8988T (cell line): ENCODE results near the gene TMEM150B.

ENCODE experiments used
- DNase-seq: peaks from one replicate; pipeline ENCODE4 v3.0.0; 2011

Gene TMEM150B

DNA sequence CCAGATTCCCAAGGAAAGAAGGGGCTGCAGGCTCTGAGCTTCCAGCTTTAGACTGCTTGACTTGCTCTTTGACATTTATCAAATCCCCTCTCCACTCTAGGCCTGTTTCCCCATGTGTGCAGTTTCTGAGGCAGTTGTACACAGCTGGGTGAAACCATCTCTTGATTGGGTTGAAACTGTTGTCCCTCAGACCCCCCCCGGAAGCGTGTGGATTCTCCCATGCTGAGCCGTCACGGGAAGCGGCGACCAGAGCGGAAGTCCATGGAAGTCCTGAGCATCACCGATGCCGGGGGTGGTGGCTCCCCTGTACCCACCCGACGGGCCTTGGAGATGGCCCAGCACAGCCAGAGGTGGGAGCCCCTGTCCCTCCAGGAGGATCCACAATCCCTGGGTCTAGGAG lies 21.7 kb downstream of the TMEM150B start:
- no peak for DNase-seq

DNA sequence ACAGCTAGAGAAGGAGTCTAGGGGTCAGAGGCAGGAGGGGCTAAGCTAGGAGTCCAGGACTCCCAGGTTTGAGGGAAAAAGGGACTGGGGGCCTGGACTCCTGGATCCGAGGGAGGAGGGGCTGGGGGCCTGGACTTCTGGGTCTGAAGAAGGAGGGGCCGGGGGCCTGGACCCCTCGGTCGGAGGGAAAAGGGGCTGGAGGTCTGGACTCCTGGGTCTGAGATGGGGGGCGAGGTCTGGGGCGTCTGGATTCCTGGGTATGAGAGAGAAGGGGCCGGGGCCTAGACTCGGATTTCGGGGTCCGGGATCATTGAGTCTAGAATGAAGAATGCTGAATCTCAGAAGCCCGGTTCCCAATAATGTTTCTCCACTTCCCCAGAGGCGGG lies 22.8 kb downstream of the TMEM150B start:
- DNase-seq: no peak

DNA sequence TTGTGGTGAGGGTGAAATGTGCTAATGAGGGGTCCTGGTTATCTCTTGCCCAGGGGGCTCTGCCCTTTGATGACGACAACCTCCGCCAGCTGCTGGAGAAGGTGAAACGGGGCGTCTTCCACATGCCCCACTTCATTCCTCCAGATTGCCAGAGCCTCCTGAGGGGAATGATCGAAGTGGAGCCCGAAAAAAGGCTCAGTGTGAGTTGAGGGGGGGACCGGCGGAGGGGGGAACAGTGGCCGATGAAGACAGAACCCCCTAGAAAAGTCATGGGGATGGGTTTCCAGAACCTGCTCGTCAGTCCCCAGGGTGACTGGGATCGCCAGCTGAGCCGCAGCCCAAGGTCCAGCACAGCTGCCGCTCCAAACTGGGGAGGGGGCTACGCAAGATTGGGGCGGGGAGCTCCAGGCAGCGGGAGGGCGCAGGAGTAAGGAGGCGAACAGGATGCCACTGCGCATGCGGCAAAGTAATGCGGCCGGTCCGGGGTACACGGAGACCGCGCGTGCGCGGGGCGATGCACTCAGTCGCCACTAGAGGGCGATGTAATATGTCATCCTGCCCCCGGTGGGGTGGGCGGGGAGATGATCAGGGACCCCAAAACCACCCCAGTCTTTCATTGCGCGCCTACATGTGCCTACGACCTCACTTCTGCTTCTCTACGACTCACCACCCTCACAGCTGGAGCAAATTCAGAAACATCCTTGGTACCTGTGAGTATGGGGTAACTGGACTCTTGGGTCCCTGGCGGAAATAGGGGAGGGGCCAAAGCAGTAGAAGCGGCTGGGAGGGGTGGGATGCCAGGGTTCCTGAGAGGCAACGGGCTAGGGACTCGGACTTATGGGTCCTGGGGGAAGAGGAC lies 23.5 kb downstream of the TMEM150B start:
- DNase-seq: peak; percentile 98

DNA sequence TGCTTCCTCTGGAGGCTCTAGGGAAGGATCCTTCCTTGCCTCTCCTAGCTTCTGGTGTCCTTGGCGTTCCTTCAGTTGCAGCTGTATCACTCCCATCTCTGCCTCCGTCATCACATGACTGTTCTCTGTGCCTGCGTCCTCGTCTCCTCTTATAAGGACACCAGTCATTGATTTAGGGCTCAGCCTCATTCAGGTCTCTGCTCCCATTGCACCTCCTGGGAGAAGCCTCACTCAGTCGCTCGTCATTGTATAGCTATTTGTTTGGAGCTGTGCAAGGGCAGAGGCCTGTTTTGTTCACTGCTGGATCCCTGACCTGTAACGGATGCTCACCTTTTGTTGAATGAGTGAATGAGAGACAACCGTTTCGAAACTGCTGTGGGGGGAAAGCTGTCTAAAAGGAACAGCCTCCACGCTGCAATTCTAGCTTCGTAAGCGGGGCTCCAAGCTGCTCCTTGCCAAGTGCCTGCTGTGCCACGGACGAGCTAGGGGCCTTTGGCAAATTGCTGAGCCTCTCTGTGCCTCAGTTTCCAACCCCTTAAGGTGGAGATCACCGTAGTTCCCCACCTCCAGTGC lies 24.2 kb downstream of the TMEM150B start:
- DNase-seq: no peak

DNA sequence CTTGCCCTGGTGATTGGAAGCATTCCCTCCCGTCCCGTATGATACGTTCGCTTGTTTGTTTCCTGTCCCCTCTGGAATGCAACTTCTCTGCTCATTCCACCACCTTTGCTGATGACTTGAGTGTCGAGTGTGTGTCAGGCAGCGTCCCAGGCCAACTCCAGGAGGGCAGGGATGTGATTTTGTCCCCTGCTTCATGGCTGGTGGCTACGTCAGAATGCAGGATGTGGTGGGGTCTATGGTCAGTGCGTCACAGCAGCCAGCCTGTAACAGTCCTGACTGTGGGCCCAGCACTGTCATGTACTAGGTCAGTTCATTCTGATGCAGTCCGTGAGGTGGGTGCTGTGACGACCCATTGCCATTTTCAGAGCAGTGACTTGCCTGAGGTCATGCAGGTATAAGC lies 25.1 kb downstream of the TMEM150B start:
- no peak for DNase-seq

DNA sequence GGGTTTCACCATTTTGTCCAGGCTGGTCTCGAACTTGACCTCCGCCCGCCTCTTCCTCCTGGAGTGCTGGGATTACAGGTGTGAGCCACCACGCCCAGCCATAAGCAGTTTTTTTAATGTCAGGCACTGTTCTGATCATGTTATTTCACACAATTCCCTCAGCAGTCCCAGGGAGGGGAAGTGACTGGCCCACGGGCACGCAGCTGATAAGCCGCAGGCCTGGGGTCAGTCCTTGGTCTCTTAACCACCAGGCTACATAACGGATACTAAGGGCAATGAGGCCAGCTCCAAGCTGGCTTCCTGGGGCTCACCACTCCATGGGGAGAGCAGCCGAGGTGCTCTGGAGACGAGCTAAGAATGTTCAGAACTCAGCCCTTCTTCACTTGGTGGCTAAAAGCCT lies 27.9 kb downstream of the TMEM150B start:
- no peak for DNase-seq

DNA sequence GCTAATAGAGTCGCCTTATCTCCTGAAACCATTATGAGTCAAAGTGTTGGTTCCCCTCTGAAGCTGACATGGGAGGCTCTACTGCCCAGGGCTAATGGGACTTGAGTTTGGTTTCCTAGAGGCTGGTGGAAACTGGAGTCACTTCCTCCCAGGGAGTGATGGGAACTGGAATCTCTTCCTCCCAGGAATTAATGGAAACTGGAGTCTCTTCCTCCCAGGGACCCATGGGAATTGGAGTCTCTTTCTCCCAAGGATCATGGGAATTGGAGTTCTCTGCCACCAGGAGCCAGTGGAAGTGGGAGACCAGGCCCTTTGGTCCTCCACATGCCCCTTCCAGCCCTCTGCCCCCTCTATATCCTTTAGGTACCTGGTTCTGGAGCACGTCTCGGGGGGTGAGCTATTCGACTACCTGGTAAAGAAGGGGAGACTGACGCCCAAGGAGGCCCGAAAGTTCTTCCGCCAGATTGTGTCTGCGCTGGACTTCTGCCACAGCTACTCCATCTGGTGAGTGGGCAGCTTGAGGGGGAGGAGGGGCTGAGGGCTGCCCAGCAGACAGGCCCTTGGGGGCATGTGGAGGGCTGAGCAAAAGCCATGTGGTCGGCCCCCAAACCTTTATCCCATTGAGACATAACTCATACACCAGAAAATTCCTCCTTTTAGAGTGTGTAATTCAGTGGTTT lies 35.9 kb downstream of the TMEM150B start:
- no peak for DNase-seq

DNA sequence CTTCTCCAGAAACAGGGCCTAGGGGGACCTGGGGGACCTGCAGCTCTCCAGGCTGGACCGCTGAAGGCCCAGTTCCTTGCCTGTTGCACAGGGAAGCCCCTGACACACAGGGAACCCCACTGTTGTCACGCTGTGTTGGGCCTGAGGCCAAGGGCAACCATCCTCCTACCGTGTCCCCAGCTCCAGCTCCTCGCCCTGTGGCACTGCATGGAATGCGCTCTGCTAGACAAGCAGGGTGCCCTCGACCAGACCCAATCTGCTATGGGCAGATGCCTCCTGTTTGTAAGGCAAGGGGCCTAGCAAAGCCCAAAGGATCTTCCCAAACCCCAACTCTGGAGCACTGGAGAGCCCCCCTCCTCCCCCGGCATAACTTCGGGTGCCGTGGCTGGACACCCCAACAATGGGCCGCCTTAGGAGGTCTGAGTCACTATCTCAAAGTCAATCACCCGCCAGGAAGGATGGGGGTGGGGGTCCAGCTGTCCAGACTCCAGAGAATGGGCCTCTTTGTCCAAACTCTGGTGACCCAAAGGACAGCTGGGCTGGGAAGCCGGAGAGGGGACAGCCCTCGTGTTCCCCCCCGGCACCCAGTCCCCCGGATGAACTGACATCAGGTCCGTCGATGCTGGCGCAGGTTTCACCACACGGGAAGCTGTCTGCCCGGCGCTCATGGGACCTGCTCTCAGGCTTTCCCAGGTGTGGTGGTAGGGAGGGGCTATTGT lies 37.6 kb downstream of the TMEM150B start:
- DNase-seq: no peak

DNA sequence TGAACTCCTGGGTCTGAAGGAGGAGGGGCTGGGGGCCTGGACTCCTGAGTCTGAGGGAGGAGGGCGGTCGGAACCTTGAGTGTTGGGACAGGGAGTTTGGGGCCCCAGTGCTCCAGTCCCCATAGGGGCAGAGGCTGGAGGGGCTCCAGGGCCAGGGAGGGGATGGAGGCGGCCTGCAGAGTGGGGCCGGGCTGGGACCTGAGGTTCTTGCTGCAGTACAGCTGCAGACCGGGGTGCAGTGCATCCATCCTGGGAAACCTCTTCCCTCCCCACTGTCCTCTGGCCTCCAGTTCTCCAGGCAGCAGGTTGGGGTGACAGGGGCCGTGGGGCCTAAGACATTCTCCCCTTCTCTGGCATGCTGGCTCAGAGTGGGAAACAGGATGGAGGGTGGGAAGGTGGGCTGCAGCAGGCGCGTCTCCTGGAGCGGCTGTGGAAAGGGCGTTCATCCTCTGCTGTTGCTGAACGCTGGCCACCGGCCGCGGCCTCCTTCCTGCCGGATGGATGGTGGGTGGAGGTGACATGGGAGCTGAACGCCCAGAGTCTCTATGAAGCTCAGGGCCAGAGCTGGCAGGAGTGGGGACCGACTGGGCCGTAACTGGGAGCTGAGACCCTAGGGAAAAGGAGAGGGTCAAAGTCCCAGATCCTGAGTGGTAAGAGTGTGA lies 39.8 kb downstream of the TMEM150B start:
- no peak for DNase-seq

DNA sequence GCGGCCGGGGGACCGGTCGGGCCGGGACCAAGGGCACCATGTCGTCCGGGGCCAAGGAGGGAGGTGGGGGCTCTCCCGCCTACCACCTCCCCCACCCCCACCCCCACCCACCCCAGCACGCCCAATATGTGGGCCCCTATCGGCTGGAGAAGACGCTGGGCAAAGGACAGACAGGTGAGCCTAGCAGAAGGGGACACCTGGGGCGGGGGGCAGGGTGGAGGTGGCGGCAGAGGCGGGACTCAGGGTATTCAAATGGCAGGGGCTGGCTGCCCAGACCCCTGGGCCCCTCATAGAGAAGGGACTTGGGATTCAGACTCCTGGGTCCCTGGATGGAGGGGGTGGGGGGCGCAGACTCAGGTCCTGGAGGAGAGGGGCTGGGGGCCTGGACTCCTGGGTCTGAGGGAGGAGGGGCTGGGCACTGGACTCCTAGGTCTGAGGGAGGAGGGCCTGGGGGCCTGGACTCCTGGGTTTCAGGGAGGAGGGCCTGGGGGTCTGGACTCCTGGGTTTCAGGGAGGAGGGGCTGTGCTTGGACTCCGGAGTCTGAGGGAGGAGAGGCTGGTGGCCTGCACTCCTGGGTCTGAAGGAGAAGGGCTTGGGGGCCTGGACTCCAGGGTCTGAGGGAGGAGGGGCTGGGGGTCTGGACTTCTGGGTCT lies 40.6 kb downstream of the TMEM150B start:
- DNase-seq: no peak

DNA sequence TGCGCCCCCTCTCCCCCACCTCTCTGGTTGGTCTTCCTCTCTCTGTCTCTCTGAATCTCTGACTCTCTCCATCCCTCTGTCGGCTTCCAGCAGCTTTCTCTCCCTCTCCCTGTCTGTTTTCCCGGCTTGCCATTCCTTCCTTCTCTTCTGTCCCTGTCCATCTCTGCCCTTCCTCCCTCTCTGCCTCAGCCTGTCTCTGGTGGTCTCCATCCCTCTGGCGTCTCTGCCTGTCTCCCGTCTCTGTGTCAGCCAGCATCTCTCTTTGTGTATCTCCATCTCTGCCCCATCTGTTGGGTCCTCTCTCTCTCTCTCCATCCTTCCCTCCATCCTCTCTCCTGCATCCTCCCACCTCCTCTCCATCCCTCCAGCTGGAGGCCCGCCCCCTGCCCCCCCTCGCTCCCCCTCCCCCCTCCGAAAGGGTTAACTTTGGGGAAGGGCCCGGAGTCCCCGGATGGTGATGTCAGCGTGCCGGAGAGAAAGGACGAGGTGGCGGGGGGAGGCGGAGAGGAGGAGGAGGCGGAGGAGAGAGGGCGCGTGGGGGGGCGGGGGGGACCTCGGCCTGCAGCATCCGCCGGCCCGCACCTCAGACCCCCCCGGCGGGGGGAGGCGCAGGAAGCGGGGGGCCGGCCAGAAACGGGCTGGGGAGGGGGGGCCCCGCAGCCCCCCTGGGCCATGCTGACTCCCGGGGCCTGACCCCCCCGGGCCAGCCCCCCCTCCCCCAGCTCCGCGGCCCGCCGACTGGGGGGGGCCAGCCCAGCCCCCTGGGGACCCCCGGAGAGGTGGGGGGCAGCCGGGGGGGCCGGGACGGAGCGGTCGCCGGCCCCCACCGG lies 41.4 kb downstream of the TMEM150B start, which contains the start of gene BRSK1:
Gene BRSK1, plus strand, starts transcription at position 450 of the 830 bp plus-strand sequence. CDS start 446 bp downstream, outside the sequence.
- peak; percentile 65 for DNase-seq

DNA sequence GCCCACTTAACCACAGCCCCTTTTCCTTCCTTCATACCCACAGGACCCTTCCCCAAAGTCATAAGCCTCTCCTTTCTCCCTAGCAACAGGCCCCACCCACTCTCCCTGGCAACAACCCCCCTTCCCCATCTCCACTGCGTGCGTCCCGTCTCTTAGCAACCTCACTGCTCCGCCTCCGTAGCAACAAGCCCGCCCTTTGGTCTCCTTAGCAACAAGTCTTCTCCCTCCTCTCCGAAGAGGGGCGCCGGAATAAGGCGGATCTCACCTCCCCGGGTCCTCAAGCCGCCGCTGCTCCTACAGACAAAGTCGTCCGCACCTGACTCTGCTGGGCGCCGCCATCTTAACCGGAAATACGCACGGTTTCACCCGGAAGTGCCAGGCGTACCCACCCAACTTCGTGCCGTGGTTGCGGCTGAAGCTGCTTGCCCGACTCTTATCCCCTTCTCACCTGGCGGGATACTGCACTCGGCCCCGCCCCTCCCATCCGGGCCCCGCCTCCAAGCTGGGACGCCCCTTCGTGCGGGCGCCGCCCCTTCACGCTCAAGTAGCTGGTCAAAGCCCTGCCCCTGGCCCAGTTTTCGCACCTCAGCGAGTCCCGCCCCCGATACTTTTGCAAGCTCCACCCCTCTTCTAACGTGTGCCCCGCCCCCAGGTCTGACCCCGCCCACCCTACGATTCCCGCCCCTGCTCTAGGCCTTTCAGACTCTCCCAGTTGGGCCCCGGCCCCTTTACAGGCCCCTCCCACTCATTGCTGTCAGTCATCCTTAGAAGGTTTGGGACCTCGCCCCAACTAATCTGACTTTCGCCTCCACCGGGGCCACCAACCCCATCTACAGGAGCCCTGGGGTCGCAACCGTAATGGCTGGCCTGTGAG lies 45.1 kb downstream of the TMEM150B start, which contains the start of gene HSPBP1:
Gene HSPBP1, minus strand, starts transcription at position 341 of the 874 bp plus-strand sequence. CDS start 502 bp downstream, outside the sequence.
- peak; percentile 63 for DNase-seq

DNA sequence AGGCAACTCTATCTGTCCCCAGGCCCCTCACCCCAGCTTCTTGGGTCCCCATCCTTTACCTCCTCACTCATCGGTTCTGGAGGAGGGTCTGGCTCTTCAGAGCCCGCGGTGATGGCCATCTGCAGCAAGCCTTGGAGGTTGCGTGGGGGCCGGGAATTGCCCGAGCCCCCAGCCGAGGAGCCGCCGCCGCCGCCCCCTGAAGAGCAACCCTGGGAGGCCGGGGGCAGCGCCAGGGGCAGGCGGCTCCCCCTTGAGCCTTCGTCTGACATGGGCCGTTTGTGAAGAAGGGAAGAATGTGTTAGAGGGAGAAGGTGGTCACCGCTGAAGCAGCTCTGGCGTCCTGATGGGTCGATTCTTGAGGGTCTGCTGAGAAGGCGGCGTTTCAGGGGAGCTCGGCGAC lies 45.8 kb downstream of the TMEM150B start:
- no peak for DNase-seq

DNA sequence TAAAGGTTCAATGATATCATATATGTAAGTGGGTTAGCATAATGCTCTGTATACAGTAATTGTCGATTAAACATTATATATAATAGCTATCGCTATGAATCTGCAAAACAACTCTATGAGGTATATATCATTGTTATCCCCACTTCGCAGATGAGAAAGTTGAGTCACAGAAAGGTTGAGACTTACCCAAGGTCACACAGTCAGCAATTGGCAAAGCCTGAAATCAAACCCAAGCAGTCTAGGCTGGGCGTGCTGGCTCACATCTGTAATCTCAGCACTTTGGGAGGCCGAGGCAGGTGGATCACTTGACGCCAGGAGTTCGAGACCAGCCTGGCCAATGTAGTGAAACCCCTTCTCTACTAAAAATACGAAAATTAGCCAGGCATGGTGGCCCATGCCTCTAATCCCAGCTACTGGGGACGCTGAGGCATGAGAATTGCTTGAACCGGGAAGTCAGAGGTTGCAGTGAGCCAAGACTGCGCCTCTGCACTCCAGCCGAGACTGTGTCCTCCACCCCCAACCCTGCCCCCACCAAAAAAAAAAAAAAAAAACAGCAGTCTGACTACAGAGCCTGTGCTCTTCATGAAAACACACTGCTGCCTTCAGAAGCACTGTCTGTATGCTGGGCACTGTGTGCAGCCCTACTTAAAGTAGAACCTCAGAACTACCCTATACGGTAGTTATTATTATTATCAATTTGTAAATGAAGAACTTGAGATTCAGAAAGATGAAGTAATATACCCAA lies 46.6 kb downstream of the TMEM150B start:
- no peak for DNase-seq

DNA sequence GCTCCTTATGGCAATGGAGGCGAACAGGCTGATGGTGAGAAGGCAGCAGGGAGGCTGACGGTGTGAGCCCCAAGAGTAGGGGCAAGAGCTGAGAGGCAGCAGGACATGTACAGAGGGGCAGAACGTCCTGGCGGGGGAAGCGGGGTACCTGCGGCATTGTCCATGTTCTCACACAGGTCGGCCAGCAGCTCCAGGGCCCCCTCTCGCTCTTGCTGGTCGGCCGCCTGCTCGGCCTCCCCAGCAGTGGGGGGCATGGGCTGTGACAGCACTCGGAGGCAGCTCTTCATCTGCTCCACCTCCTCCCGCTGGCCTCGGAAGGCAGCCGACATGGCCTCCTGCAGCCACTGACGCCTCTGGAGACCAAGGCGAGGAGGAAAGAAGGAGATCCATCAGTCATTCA lies 47.6 kb downstream of the TMEM150B start:
- no peak for DNase-seq

DNA sequence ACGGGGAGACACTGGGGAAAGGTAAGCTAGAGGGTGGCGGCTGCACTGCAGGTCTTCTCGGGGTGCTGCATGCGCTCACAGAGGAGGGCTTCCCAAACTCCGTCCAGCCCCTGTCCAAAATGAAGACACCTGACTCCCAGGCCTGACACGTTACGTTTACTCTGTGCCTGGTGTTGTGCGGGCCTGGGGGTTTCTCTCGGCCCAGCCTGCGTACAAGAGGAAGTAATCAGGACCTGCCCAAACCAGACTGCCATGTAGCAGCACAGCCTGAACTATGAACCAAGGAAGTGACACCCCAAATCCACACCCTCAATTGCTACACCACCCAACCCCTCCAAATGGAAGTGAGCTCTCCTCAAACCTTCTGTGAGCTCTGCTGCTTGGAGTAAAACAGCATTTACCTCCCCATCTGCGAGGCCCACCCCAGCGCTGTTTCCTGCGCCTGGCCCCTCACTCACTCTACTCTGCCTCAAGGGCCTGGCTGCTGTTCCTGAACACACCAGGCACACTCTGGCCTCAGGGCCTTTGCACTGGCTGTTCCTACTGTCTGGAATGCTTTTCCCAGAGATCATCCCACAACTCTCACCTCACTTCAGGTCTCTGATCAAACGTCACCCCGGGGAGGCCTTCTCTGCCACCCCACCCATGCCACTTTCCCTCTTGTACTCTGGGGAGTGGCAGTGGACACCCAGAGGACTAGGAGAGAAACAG lies 48.3 kb downstream of the TMEM150B start:
- no peak for DNase-seq

DNA sequence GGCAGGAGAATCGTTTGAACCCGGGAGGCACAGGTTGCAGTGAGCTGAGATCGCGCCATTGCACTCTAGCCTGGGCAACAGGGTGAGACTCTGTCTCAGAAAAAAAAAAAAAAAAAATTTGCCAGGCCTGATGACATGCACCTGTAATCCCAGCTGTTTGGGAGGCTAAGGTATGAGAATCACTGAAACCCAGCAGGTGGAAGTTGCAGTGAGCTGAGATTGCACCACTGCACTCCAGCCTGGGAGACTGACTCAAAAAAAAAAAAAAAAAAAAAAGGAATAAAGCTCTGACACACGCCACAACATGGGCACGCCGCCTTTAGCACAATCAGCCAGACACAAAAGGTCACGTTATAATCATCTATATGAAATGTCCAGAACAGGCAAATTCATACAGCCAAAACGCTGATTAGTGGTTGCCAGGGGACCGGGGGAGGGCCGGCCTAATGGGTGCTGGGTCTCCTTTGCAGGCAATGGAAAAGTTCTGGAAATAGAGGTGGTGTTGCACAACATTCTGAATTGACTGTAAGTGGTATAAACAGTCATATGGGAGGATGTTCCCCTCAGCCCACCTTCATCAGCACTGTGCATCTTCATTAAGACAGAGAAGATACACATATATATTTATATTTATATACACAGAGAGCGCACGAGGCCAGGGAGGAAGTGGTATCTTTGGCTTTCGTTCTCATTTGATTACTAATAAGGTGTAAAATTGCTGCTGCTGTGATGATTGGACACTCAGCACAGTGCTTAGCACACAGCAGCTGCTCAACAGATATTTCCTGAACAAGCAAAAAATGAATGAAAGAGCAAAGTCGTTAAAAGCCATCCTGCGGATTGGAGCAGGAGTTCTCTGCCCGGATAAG lies 49.1 kb downstream of the TMEM150B start:
- no peak for DNase-seq
